Measurements from ENCODE around the gene CRADD.
A peak's percentile ranks its signal among the peaks of the same experiment; 100 is the strongest.
"Not testable (repeated sequence)": the region's sequence is repeated elsewhere in the genome, so short reads cannot be mapped to it uniquely, and the experiment has no call there.

The CRADD gene

DNA sequence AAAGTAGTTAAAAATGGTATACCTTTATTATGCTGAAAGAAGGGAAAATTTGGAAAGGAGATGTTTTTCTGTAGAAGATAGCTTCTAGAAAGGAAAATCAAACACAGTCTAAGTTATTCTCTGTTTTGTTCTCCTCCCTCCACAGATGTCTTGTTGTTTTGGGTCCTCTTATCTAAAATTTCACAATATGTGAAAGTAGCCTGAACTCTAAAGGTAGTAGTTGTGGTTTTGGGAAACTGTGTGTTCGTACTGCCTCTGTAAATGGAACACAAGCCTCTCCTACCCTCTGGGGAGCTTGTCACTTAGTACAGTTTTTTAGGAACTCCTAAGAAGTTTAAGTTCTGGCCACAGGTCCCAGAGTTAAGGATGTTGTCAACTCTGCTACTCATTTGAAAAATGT lies 112.6 kb downstream of the CRADD start:
- no peak for DNase-seq
- intact Hi-C loops (cut with DNase I): no loop called here

DNA sequence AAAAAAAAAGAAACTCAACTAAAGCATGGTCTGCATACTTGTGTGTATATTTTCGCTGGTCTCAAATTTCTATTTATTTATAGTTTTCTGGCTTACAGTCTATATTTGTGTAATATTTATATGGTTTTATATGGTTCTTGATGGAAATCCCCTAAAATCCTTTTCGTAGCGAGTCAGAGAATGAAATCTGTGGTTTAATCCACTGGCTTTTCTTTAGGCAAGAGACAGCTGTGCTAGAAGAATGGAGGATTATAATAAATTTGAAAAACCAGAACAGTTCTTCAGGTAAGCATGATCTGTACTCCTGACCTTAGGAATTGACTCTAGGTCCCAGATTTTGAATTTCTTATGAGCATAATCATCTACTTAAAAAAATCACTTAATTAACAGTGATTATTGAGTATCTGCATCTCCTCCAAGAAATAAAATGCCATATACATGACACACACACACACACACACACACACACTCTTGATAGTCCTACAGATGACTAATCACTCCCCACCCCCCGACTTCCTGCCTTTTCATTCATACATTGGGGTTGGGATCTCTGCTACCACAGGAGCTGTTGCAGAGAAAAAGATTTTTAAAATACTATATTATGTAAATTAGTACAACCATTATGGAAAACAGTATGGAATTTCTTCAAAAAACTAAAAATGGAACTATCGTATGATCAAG lies 113.4 kb downstream of the CRADD start:
- intact Hi-C loops (cut with DNase I): no loop called here
- no peak for DNase-seq

- intact Hi-C loops (cut with DNase I): no loop called here
- no peak for DNase-seq
Observed at GRCh38 chr12:93793007-93793406, 115.8 kb downstream of the CRADD start.

DNA sequence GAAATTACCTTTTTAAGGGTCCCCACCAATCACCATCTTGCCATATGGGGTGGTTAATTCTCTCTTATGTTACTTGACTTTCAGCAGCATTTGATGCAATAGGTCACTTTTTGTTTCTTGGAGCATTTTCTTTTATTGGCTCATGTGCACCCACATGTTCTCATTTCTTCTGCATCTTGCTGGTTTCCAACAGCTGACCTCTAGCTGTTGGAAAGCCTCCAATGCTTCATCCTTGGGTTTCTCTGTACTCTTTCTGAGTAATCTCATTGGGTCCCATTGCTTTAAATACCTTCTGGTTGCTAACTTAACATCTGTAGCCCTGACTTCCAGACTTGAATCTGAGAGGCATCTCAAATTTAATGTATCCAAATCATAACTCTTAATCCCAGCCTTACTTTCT lies 116.8 kb downstream of the CRADD start:
- intact Hi-C loops (cut with DNase I): no loop called here
- no peak for DNase-seq

DNA sequence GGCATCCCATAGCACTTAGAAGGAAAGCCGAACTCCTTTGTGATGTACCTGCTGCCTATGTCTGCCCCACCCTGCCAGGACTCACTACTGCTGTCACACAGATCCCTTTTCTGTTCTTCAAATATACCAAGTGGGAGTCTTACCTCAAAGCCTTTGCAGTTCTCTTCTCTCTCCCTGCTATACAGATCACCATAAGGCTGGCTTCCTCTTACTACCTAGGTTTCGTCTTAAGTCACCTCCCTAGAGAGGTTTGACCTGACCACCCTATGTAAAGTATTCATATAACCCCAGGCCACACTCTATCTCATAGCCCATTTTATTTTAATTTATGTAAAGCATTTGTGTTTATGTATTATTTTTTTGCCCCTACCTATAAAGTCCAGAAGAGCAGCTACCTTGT lies 117.6 kb downstream of the CRADD start:
- intact Hi-C loops (cut with DNase I): no loop called here
- DNase-seq: peak in 1 of 42 donors; percentile 29

GRCh38 chr12:93795352-93795751 lies 118.2 kb downstream of the CRADD start:
- no peak for DNase-seq
- intact Hi-C loops (cut with DNase I): no loop called here

DNA sequence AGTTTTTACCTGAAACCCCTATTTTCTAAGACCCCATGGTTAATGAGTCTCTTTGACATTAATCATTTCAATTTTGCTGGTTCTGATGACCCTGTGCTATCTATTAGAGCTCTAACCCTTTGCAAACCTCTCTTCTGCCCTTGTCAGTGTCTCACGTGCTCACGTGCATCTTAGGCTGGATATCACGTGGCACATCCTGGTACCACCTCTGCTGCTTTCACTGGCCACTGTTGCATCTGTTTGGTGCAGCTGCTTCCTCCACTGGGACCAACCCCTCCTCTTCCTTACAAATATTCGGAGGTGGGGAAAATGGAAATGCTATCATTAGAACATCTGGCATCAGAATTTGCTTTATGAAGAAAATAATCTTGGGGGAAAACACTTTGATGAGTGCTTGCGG lies 119.6 kb downstream of the CRADD start:
- intact Hi-C loops (cut with DNase I): no loop called here
- no peak for DNase-seq

- intact Hi-C loops (cut with DNase I): no loop called here
- no peak for DNase-seq
Observed at GRCh38 chr12:93798279-93799151, 121.3 kb downstream of the CRADD start.

DNA sequence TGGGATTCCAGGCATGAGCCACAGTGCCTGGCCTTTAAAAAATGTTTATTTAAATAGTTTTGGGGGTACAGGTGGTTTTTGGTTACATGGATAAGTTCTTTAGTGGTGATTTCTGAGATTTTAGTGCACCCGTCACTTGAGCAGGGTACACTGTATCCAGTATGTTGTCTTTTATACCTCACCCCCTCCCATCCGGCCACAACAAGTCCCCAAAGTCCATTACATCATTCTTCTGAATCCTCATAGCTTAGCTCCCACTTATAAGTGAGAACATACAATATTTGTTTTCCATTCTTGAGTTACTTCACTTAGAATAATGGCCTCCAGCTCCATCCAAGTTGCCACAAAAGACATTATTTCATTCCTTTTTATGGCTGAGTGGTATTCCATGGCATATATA lies 124.5 kb downstream of the CRADD start:
- intact Hi-C loops (cut with DNase I): not testable (repeated sequence)

DNA sequence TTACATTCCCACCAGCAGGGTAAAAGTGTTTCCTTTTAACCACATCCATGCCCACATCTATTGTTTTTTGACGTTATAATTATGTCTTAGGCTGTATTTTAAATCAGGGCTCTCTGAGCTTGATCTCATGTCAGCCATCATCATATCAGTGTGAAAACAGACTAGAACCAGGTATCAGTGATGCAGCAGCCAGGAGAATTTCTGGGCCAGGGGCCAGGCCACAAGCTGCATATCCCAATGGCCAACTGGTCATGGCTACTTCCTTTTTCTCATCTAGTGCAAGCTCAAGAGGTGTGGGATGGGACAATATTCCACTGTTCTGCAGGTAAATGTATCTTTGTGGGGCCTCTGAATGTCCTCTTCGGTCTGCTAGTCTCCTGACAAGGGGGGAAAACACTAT lies 125.1 kb downstream of the CRADD start:
- DNase-seq: no peak
- intact Hi-C loops (cut with DNase I): no loop called here

More for the DNA sequence above, 124.5 kb downstream of the CRADD start:
- not testable (repeated sequence) for DNase-seq

DNA sequence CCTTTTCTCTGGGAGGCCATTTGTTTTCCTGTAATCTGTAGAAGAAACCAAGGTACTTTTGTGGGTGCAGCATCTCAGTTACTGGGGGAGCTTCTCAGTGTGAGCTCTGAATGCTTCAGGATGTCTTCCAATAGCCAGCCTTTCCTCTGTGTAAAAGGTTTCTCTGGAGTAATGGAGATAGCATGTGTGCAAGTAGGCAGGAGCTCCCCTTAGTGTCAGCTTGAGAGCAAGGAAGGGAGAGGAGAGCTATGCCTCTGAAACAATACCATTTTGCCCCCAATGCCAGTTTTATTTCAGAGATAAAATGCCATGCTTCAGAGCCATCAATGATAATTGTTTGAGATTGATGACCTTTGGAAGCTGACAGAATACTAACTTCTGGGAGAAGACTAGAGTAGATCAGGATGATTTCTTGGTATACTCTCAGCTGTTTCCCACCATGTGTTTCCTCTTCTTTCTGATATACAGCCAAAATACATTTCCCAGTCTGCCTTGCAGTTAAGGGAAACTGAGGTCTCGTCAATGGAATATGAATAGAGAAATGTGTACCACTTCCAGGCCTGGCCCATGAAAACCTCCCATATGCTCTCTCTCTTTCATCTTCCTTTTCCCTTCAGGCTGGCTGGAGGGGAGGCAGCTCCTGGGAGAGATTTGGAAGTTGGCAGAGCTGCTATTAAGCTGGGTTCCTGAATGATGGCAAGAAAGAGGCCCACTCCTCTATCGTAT lies 125.7 kb downstream of the CRADD start:
- DNase-seq: peak in 9 of 42 donors; percentile 27 to 58 (median 37)

GRCh38 chr12:93803424-93803807 lies 126.2 kb downstream of the CRADD start:
- intact Hi-C loops (cut with DNase I): no loop called here
- DNase-seq: no peak

More for the DNA sequence above, 125.7 kb downstream of the CRADD start:
- intact Hi-C loops (cut with DNase I): no loop called here

DNA sequence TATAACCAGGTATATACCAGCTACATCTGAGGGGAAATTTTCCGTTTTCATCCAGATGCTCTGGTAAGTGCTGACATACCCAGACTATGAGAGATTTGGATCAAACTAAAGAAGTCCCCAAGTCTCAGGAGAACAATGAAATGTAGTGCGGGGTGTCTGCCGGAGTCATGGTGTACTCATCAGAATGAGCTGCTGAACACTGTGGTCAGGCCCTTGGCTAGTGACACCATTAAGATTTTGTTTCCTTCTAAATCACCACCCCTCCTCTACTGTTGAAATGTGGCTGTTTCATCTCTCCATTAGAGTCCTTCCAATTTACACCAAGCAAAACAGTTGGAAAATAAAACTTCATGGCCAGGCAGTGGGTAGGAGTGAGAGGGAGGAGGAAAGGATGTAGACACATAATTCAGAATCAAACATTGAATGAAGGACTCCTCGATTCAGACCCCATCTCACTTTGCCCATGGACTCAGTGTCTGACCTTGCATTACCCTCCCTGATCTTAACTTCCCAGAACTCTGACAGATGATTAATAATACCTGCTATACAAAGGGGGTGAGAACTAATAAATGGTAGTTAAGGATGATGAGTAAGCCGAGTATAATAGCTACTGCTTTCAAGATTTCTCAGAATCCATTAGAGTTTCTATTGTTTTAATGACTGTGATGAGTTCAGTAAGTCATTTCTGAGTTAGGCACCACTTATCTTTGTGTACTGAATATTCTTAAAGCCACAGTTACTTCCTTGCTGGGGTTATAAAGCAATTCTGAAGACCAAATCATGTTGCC lies 127.4 kb downstream of the CRADD start:
- intact Hi-C loops (cut with DNase I): no loop called here
- DNase-seq: no peak

DNA sequence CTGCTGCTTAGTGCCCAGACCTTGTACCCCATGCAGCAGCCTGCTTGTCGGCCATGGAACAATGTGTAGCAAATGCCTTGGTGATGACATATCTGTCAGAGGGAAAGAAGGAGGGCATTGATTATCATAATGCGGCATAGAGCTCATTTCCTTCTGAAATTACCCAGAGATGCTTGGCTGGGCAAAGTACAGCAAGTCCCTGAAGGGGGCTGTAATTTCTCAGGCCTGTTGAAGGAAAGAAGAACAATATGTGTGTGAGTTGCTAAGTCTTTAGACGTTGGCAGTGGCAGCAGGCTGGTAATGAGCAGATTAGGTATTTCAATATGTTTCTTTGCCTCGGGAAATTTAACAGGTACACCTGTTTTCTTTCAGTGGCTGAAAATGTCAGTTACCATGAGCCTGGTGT lies 128.6 kb downstream of the CRADD start:
- peak in 4 of 42 donors; percentile 20 to 51 (median 32) for DNase-seq
- intact Hi-C loops (cut with DNase I): no loop called here

DNA sequence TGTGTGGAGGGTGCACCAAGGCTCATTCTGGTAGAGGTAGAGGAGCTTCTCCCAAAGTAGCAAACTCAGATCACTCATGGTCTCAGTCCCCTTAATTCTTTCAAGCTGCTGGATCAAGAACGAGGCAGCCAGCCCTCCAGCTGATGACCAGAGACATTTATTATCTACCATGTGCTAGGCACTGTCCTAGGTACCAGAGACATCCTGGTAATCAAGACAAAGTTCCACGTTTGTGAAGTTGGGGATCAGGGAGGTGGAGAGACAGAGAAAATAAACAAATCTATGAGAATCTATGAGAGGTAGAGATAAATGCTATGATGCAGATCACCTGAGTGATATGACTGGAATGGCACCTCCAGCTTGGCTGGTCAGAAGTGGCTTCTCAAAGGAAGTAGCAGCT lies 130.2 kb downstream of the CRADD start:
- DNase-seq: no peak
- intact Hi-C loops (cut with DNase I): no loop called here

GRCh38 chr12:93808169-93808899 lies 131.2 kb downstream of the CRADD start:
- intact Hi-C loops (cut with DNase I): no loop called here
- no peak for DNase-seq

DNA sequence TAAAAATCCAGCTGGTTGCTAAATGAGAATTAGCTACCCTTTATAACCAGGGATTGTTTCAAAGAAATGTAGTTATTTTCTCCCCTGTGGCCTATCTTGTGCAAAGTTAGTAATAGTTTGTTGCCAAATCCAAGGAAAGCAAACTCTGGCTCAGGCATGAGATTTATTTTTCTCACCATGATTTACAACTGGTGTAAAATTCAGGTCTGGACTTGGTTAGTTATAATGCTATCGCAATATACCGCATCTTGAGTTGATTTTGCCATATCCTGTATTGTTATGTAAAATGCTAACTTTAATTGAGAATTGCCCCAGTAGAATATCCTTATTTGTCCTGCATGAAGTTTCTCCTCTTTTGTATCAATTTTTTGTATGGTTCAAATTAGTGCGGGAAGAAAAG lies 135.5 kb downstream of the CRADD start:
- no peak for DNase-seq
- intact Hi-C loops (cut with DNase I): loop anchor here (10.0 kb wide), 1 partner anchor 138 kb away; the partner anchor contains the start of gene CRADD

- DNase-seq: no peak
- intact Hi-C loops (cut with DNase I): loop anchor here (10.0 kb wide), 1 partner anchor 138 kb away; the partner anchor contains the start of gene CRADD
Observed at GRCh38 chr12:93813186-93813585, 136.0 kb downstream of the CRADD start.
